Immature natural killer cell (primary cell): ENCODE measurements around the gene FBXO10. TPM values are rescaled to one million over a fixed set of nuclear protein-coding genes. Genes with fewer than 3 reads are reported as not detected.
"Not testable (repeated sequence)": the region's sequence is repeated elsewhere in the genome, so short reads cannot be mapped to it uniquely, and the experiment has no call there.

Experiments used
- DNase-seq, 3 donors: peaks; one replicate each; pipeline ENCODE4 v3.0.0; 2022; ENCODE audit warnings: mixed read lengths in 1 of 3
- H3K27ac Mint-ChIP-seq, 6 donors: one replicate each; pipeline ENCODE4 v1.8.0; 2020; ENCODE audit warnings: mixed read lengths in 6 of 6, mild to moderate bottlenecking in 5 of 6, inconsistent platforms in 4 of 6, moderate library complexity in 3 of 6
- H3K27me3 Mint-ChIP-seq, 3 donors: one replicate each; pipeline ENCODE4 v1.8.0; 2020 to 2021; ENCODE audit warnings: low read depth in 3 of 3, mild to moderate bottlenecking in 3 of 3, mixed read lengths in 3 of 3, moderate library complexity in 3 of 3, inconsistent platforms in 1 of 3
- H3K36me3 Mint-ChIP-seq, 3 donors: one replicate each; pipeline ENCODE4 v1.8.0; 2020; ENCODE audit warnings: mixed read lengths in 3 of 3, inconsistent platforms in 2 of 3, mild to moderate bottlenecking in 2 of 3
- H3K4me1 Mint-ChIP-seq, 2 donors: one replicate each; pipeline ENCODE4 v1.8.0; 2020; ENCODE audit warnings: inconsistent platforms in 2 of 2, mild to moderate bottlenecking in 2 of 2, mixed read lengths in 2 of 2, moderate library complexity in 1 of 2
- H3K4me3 Mint-ChIP-seq, 5 donors: one replicate each; pipeline ENCODE4 v1.8.0; 2020; ENCODE audit warnings: mild to moderate bottlenecking in 5 of 5, mixed read lengths in 5 of 5, inconsistent platforms in 3 of 5, moderate library complexity in 3 of 5
- H3K9me3 Mint-ChIP-seq, 6 donors: one replicate each; pipeline ENCODE4 v1.8.0; 2020; ENCODE audit warnings: mild to moderate bottlenecking in 6 of 6, mixed read lengths in 6 of 6, inconsistent platforms in 4 of 6, moderate library complexity in 3 of 6
- polyA plus RNA-seq, 3 donors: library from polyadenylated mRNA; unstranded; fragments of 300-500 nt; fragmentation: Illumina TruSeq; gene quantifications; one replicate each; pipeline ENCODE4 v1.2.3, GENCODE V29; 2021

The FBXO10 gene
- polyA plus RNA-seq, 3 donors from 2014 or later = 0.49 to 1.1 TPM; not detected in 1

DNA sequence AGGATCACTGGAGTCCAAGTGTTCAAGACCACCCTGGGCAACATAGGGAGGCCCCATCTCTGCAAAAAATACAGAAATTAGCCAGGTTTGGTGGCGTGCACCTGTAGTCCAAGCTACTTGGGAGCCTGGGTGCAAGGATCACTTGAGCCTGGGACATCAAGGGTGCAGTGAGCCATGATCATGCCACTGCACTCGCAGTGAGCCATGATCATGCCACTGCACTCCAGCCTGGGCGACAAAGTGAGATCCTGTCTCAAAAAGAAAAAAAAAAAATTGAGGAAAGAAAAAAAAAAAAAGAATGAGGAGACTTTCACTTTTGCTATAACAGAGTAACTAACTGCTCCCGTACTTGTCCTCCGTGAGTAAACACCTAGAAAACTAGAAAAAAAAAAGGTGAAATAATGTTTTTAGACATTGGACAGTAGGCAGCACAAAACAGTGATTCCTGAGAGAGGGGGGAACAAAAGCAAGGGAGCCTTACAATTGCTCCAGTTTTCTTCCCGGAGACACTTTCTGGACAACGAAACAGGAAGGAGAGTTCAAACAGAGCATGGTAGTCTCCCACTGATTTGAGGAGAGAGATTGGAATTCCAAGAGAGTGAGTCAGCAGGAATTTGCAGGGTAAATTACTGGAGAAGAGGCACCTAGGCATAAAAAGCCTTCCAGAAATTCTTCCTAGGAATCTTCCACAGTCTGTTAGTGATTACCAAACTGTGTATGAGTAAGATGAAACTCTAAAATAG, 104.1 kb downstream of the FBXO10 start:
- no peak for DNase-seq
- H3K27ac Mint-ChIP-seq = peak overlapping the region in 2 of 6 donors; percentile 29 to 67
- peaks cover 0 to 2% (median 2%) of the 10 kb centered on the region in 3 donors for H3K27me3 Mint-ChIP-seq
- H3K4me3 Mint-ChIP-seq = peak overlapping the region; percentile 20 to 69 (median 56)
- H3K9me3 Mint-ChIP-seq = peaks cover 0 to 16% (median 0%) of the 10 kb centered on the region in 6 donors
- H3K36me3 Mint-ChIP-seq = peaks cover 0 to 6% (median 0%) of the 10 kb centered on the region in 3 donors
- peaks cover 4 to 5% of the 10 kb centered on the region in 2 donors for H3K4me1 Mint-ChIP-seq

DNA sequence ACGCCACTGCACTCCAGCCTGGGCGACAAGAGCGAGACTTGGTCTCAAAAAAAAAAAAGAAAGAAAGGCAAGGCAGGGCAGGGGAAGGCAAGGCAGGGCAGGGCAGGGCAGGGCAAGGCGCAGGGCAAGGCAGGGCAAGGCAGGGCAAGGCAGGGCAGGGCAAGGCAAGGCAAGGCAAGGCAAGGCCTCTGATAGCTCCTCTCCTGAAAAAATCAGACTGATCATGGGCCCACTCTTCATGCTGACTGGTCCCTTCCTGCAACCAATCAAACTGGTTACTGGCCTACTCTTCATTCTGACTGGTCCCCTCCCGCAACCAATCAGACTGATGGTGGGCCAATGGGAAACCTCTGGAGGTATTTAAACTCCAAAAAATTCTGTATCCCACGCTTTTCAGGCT, 107.6 kb downstream of the FBXO10 start:
- H3K27me3 Mint-ChIP-seq = peaks cover 13 to 19% (median 15%) of the 10 kb centered on the region in 3 donors
- peak overlapping the region in 1 of 5 donors; percentile 36 for H3K4me3 Mint-ChIP-seq
- H3K36me3 Mint-ChIP-seq = no peaks in the 10 kb centered on the region
- no peak for DNase-seq
- H3K4me1 Mint-ChIP-seq = peaks cover 30 to 31% of the 10 kb centered on the region in 2 donors
- peaks cover 0 to 2% (median 0%) of the 10 kb centered on the region in 6 donors for H3K9me3 Mint-ChIP-seq
- H3K27ac Mint-ChIP-seq = no peak overlapping the region

GRCh38 chr9:37467530-37467929, 108.7 kb downstream of the FBXO10 start:
- Mint-ChIP-seq H3K27me3 (peaks cover 13 to 19% (median 15%) of the 10 kb centered on the region in 3 donors), H3K4me1 (peaks cover 37 to 42% of the 10 kb centered on the region in 2 donors)
- H3K36me3 Mint-ChIP-seq, DNase-seq, H3K9me3 Mint-ChIP-seq, H3K27ac Mint-ChIP-seq, H3K4me3 Mint-ChIP-seq: not testable (repeated sequence)

- peaks cover 36 to 37% of the 10 kb centered on the region in 2 donors for H3K4me1 Mint-ChIP-seq
- peaks cover 13 to 17% (median 15%) of the 10 kb centered on the region in 3 donors for H3K27me3 Mint-ChIP-seq
- H3K27ac Mint-ChIP-seq = peak overlapping the region; percentile 91 to 98 (median 96)
- H3K4me3 Mint-ChIP-seq = peak overlapping the region; percentile 94 to 99 (median 96)
- DNase-seq = no peak
- H3K9me3 Mint-ChIP-seq = no peaks in the 10 kb centered on the region
- no peaks in the 10 kb centered on the region for H3K36me3 Mint-ChIP-seq
Observed at GRCh38 chr9:37466037-37466709, 110.0 kb downstream of the FBXO10 start.

DNA sequence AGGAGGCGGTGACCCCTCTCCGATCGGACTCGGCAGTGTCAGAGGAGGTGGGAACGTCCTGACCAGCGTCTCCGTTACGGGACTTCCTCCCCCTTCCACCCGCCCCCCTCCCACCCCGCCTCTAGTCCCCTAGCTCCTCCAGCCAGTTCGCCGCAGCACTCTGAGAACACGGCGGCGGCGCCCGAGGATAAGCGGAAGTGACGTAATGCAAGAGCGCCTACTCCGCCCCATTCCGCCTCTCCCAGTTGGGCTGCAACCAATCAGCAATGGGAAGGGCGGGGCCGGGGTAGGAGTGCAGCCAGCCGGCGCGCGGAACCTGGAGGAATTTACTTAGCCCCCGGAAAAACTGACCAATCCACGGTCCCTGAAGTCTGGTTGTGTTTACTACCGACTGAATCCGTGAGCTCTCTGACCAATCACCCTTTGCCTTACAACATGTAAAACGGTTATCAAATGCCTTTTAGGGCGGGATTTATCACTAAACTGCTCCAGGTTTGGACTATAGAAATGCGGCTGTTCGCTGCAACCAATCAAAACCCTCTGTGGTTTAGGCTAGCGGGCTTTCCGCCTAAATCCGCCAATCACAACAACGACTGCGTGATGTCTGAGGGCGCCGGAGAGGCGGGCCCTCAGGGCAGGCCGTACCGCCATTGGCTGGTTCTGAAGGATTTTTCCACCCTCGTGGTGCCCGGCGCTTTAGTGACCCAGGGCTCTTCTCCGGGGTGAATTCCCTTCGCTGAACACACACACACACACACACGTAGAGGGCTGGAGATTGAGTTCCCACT, 110.7 kb downstream of the FBXO10 start, which contains the start of gene ZBTB5:
Gene ZBTB5, minus strand, starts transcription at position 202 of the 788 bp plus-strand sequence. CDS start 22,899 bp downstream, outside the sequence.
- Mint-ChIP-seq H3K36me3 (no peaks in the 10 kb centered on the region), H3K27me3 (peaks cover 13 to 17% (median 15%) of the 10 kb centered on the region in 3 donors), H3K4me1 (peaks cover 36 to 37% of the 10 kb centered on the region in 2 donors), H3K27ac (peak within 1 kb of the TSS; percentile 91 to 98 (median 96)), H3K4me3 (peak within 1 kb of the TSS; percentile 94 to 99 (median 96)), H3K9me3 (no peaks in the 10 kb centered on the region)
- DNase-seq = peak; percentile 100

- Mint-ChIP-seq H3K36me3 (no peaks in the 10 kb centered on the region), H3K4me3 (peak overlapping the region; percentile 94 to 99 (median 96)), H3K27ac (peak overlapping the region; percentile 91 to 98 (median 96)), H3K4me1 (peaks cover 36 to 37% of the 10 kb centered on the region in 2 donors), H3K27me3 (peaks cover 13 to 17% (median 15%) of the 10 kb centered on the region in 3 donors), H3K9me3 (no peaks in the 10 kb centered on the region)
- peak; percentile 63 to 69 (median 63) for DNase-seq
Observed at GRCh38 chr9:37464426-37465248, 111.5 kb downstream of the FBXO10 start.

- H3K4me1 Mint-ChIP-seq = peaks cover 36 to 37% of the 10 kb centered on the region in 2 donors
Observed at GRCh38 chr9:37464006-37464405, 112.2 kb downstream of the FBXO10 start.

More at GRCh38 chr9:37464006-37464405, 112.2 kb downstream of the FBXO10 start:
- H3K36me3 Mint-ChIP-seq = no peaks in the 10 kb centered on the region
- H3K9me3 Mint-ChIP-seq = no peaks in the 10 kb centered on the region
- peak overlapping the region; percentile 94 to 99 (median 96) for H3K4me3 Mint-ChIP-seq
- peak overlapping the region; percentile 91 to 98 (median 96) for H3K27ac Mint-ChIP-seq
- DNase-seq = no peak
- H3K27me3 Mint-ChIP-seq = peaks cover 13 to 17% (median 15%) of the 10 kb centered on the region in 3 donors

Other genes with a start within 250 kb of the FBXO10 start
- 100 to 1,000 TPM in 1 of 3 donors, 10 to 100 TPM in 2; 78.3 to 141 (median 84.9) TPM for gene GRHPR, start 153.7 kb downstream of the FBXO10 start, polyA plus RNA-seq
- gene ZBTB5, start 110.9 kb downstream of the FBXO10 start, polyA plus RNA-seq = 1 to 10 TPM in 1 of 3 donors, under 1 TPM in 1, not detected in 1; 0.72 to 1.2 TPM
- 10 to 100 TPM; 12.1 to 19.3 (median 16.7) TPM for gene POLR1E, start 90.4 kb downstream of the FBXO10 start, polyA plus RNA-seq
- 100 to 1,000 TPM; 174 to 205 (median 183) TPM for gene TOMM5, start 16.2 kb upstream of the FBXO10 start, polyA plus RNA-seq
- not detected for gene FRMPD1, start 74.6 kb upstream of the FBXO10 start, polyA plus RNA-seq
- 10 to 100 TPM in 1 of 3 donors, 1 to 10 TPM in 2; 7.8 to 11.9 (median 9.2) TPM for gene TRMT10B, start 177.4 kb upstream of the FBXO10 start, polyA plus RNA-seq
- 10 to 100 TPM; 16.5 to 26.2 (median 22.5) TPM for gene EXOSC3, start 208.7 kb upstream of the FBXO10 start, polyA plus RNA-seq
- gene DCAF10, start 224.4 kb upstream of the FBXO10 start, polyA plus RNA-seq = 10 to 100 TPM; 16.2 to 31.0 (median 28.4) TPM